OCI-LY7 (cell line): Measurements from ENCODE around the gene ELFN1. TPM values are rescaled to one million over a fixed set of nuclear protein-coding genes. Genes with fewer than 3 reads are reported as not detected.

Experiments
- BruUV-seq: library from RNA; stranded (reverse); fragments of 400-500 nt; replicated peaks from 2 replicates; lab custom pipeline; 2021; lab: Mats Ljungman, UMichigan
- CTCF ChIA-PET: fragments of 300-600 bp; sonication (Branson Sonifier 250); formaldehyde crosslinking; loops from one replicate; lab custom pipeline; 2022; ENCODE audit warnings: antibody characterized with exemption; ENCODE audit not compliant: unreplicated experiment; lab: Charles Lee
- POLR2A ChIA-PET: fragments of 300-600 bp; sonication (Branson Sonifier 250); formaldehyde crosslinking; loops from one replicate; lab custom pipeline; 2022; ENCODE audit warnings: antibody characterized with exemption; lab: Charles Lee
- DNase-seq: peaks from one replicate; pipeline ENCODE4 v3.0.0-alpha.2; 2015; ENCODE audit warnings: low spot score
- H2AFZ ChIP-seq: fragments of 200-600 bp; sonication (generic), shearing (Covaris generic); 2 replicates; pipeline ENCODE4 v1.6.1; 2014; ENCODE audit warnings: mild to moderate bottlenecking, antibody characterized with exemption, low read length, moderate library complexity
- H3K27ac ChIP-seq: fragments of 200-600 bp; sonication (generic); 2 replicates; pipeline ENCODE4 v1.5.1; 2014; ENCODE audit warnings: mixed run types, low read depth, mild to moderate bottlenecking, moderate library complexity, low read length, inconsistent platforms; ENCODE audit not compliant: poor library complexity, severe bottlenecking
- H3K36me3 ChIP-seq: fragments of 200-600 bp; sonication (generic); 2 replicates; pipeline ENCODE4 v1.6.1; 2014; ENCODE audit warnings: mild to moderate bottlenecking, antibody characterized with exemption, low read length, moderate library complexity, mixed read lengths; ENCODE audit not compliant: insufficient read depth
- H3K4me1 ChIP-seq: fragments of 200-600 bp; sonication (generic); 2 replicates; pipeline ENCODE4 v1.5.1; 2014; ENCODE audit warnings: mild to moderate bottlenecking, low read length; ENCODE audit not compliant: insufficient read depth, poor library complexity, severe bottlenecking
- H3K4me2 ChIP-seq: fragments of 200-600 bp; sonication (generic); 2 replicates; pipeline ENCODE4 v1.6.1; 2014; ENCODE audit warnings: mild to moderate bottlenecking, low read length
- H3K4me3 ChIP-seq: fragments of 200-600 bp; sonication (generic); 2 replicates; pipeline ENCODE4 v1.5.1; 2014; ENCODE audit warnings: mild to moderate bottlenecking, low read depth, low read length; ENCODE audit not compliant: poor library complexity, severe bottlenecking
- H3K79me2 ChIP-seq: fragments of 200-600 bp; sonication (generic); 2 replicates; pipeline ENCODE4 v1.6.1; 2016; ENCODE audit warnings: low read depth, mild to moderate bottlenecking, low read length, moderate library complexity, mixed read lengths; ENCODE audit not compliant: insufficient read depth
- H3K9me2 ChIP-seq: fragments of 200-600 bp; sonication (generic); 2 replicates; pipeline ENCODE4 v1.6.1; 2016; ENCODE audit warnings: mild to moderate bottlenecking, low read length, mixed read lengths; ENCODE audit not compliant: insufficient read depth
- H3K9me3 ChIP-seq: fragments of 200-600 bp; sonication (generic); 2 replicates; pipeline ENCODE4 v1.6.1; 2014; ENCODE audit warnings: mild to moderate bottlenecking, mixed run types, low read length, mixed read lengths
- H4K20me1 ChIP-seq: fragments of 200-600 bp; sonication (generic); 2 replicates; pipeline ENCODE4 v1.6.1; 2014; ENCODE audit warnings: mild to moderate bottlenecking, antibody characterized with exemption, low read length, moderate library complexity, mixed read lengths; ENCODE audit not compliant: insufficient read depth
- EZH2phosphoT487 ChIP-seq: fragments of 200-600 bp; sonication (generic); IDR thresholded peaks from 2 replicates; pipeline ENCODE4 v1.6.1; 2018; ENCODE audit warnings: low read depth, borderline replicate concordance, mild to moderate bottlenecking, mixed run types, antibody characterized with exemption, low read length, moderate library complexity, mixed read lengths
- intact Hi-C: fragments of 100-400 bp; cut with micrococcal nuclease; formaldehyde crosslinking; loops from one replicate; pipeline ENCODE4 v1.10.0; 2022; ENCODE audit not compliant: unreplicated experiment
- total RNA-seq, 2 experiments: library from RNA; depleted of rRNA in 1 of 2; stranded (reverse); fragments of >200 nt in 1 of 2; shearing (Covaris generic) in 1 of 2; gene quantifications; 2 replicates each; pipeline ENCODE4 v1.2.3, GENCODE V29; 2014 to 2022
- TF ChIP-seq, protein P1 (sequence below): fragments of 200-600 bp; sonication (generic); conservative IDR thresholded peaks from 2 replicates; pipeline ENCODE4 v1.5.1; 2014; ENCODE audit warnings: mild to moderate bottlenecking, antibody characterized with exemption, low read length, moderate library complexity, mixed read lengths

Gene ELFN1
- total RNA-seq, 2 experiments from 2014 or later = not detected

DNA sequence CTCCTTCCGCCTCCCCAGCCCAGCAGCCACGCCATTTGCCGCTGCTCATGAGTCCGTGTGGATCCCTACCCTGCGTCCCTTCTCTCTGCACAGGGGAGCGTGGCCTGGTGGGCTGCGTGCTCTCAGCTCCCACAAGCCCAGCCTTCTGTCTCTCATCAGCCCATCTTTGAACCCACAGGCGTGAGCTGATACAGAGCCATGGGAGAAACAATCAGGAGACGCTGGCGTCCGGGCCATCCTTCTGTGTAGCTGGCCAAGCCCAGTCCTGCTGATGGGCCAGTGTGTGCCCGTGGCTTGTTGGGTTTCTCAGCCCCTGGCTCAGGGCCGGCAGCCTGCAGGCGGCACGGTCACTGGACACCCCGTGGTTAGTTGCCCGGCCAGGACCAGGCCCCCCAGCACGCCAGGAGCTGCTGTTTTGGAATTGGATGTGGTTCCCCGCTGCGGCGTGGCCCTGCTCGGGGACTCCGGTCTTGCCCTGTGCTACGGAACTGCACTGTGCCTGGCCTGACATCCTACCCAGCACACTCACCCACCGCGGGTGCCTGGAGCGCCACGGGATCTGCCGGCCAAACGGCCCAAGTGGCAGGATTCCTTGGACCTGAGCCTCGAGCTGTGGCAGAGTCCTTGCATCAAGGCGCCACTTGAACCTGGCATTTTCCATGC, 88.9 kb downstream of the ELFN1 start:
- H3K27ac ChIP-seq = no peak overlapping the region
- no peaks in the 10 kb centered on the region for H4K20me1 ChIP-seq
- no peak for DNase-seq
- intact Hi-C loops = loop anchor here (1.0 to 10.0 kb wide), 4 partner anchors 95 to 646 kb away; partner anchors contain the start of gene CHST12
- no peaks in the 10 kb centered on the region for H3K9me3 ChIP-seq
- ChIA-PET POLR2A (interaction anchor here (0.7 kb wide), 1 partner anchor 15 kb away, joined by 5 read pairs; no protein-coding TSS in a partner anchor), CTCF (no interaction called here)
- no peak overlapping the region for H2AFZ ChIP-seq
- H3K4me2 ChIP-seq = no peak overlapping the region
- no TSS peak for BruUV-seq
- peaks cover 38% of the 10 kb centered on the region for H3K4me1 ChIP-seq
- no peaks in the 10 kb centered on the region for H3K9me2 ChIP-seq
- H3K36me3 ChIP-seq = no peaks in the 10 kb centered on the region
- H3K79me2 ChIP-seq = no peaks in the 10 kb centered on the region
- no peak overlapping the region for H3K4me3 ChIP-seq
- TF ChIP-seq EZH2phosphoT487 = no peak
- TF ChIP-seq, protein P1, sequence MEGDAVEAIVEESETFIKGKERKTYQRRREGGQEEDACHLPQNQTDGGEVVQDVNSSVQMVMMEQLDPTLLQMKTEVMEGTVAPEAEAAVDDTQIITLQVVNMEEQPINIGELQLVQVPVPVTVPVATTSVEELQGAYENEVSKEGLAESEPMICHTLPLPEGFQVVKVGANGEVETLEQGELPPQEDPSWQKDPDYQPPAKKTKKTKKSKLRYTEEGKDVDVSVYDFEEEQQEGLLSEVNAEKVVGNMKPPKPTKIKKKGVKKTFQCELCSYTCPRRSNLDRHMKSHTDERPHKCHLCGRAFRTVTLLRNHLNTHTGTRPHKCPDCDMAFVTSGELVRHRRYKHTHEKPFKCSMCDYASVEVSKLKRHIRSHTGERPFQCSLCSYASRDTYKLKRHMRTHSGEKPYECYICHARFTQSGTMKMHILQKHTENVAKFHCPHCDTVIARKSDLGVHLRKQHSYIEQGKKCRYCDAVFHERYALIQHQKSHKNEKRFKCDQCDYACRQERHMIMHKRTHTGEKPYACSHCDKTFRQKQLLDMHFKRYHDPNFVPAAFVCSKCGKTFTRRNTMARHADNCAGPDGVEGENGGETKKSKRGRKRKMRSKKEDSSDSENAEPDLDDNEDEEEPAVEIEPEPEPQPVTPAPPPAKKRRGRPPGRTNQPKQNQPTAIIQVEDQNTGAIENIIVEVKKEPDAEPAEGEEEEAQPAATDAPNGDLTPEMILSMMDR = peak; percentile 42; the same call in 1 of the 2 replicates

DNA sequence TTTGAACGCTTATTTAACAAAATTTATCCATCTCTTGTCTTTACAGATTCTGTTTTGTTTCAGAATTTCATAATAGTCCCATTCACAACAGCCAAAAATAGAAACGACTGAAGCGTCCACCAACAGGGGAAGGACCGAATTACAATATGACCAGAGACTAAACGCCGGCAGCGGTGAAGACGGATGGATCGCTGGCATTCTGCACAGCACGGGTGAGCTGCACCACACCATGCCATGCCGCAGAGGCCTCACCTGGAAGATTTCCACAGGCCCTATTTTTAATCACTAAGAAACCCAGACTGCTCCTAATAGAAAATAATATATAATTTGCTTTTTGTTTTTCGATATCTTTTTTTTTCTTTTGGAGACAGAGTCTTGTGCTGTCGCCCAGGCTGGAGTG, 91.0 kb downstream of the ELFN1 start:
- BruUV-seq = no TSS peak
- no peak for DNase-seq
- Histone ChIP-seq H3K4me3 (no peak overlapping the region), H3K4me1 (peaks cover 17% of the 10 kb centered on the region), H2AFZ (no peak overlapping the region), H3K79me2 (no peaks in the 10 kb centered on the region), H3K4me2 (no peak overlapping the region), H3K9me2 (no peaks in the 10 kb centered on the region), H4K20me1 (no peaks in the 10 kb centered on the region), H3K36me3 (no peaks in the 10 kb centered on the region), H3K9me3 (no peaks in the 10 kb centered on the region), H3K27ac (no peak overlapping the region)
- POLR2A ChIA-PET = no interaction called here
- intact Hi-C loops = no loop called here
- CTCF ChIA-PET = no interaction called here
- no peak for TF ChIP-seq EZH2phosphoT487
- TF ChIP-seq, protein P1 = no peak

DNA sequence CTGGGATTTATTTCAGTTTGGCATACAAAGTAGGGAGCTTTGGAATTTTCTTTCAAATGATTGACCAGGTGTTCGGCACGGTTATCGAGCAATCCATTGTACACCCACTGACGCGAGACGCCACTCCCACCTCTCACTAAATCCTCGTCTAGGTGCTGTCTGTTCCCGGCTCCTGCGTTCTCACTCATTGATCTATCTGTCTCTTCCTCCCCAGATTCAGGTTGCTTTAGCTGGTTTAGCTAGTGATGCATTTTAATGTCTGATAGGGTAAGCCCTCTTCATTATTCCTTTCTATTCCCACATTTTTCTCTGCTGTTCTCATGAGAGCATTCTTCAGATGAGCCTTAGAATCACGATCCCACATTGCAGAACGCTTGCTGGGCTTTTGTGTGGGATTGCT, 91.7 kb downstream of the ELFN1 start:
- DNase-seq = no peak
- Histone ChIP-seq H4K20me1 (no peaks in the 10 kb centered on the region), H2AFZ (no peak overlapping the region), H3K79me2 (no peaks in the 10 kb centered on the region), H3K27ac (no peak overlapping the region), H3K4me1 (peaks cover 10% of the 10 kb centered on the region), H3K4me3 (no peak overlapping the region), H3K4me2 (no peak overlapping the region), H3K36me3 (no peaks in the 10 kb centered on the region), H3K9me2 (no peaks in the 10 kb centered on the region), H3K9me3 (no peaks in the 10 kb centered on the region)
- no peak for TF ChIP-seq EZH2phosphoT487
- TF ChIP-seq, protein P1 = no peak
- intact Hi-C loops = no loop called here
- ChIA-PET CTCF (no interaction called here), POLR2A (no interaction called here)
- no TSS peak for BruUV-seq
